Skeletal muscle cell (primary cell): ENCODE data around the gene SYNDIG1.
"Not testable (repeated sequence)": the region's sequence is repeated elsewhere in the genome, so short reads cannot be mapped to it uniquely, and the experiment has no call there.

ENCODE experiments used
- DNase-seq: peaks from one replicate; pipeline ENCODE4 v3.0.0-alpha.2; 2010; ENCODE audit warnings: low read depth
- H3K4me3 ChIP-seq: 2 replicates; pipeline ENCODE4 v1.5.1; 2011; ENCODE audit warnings: low read depth, mild to moderate bottlenecking, control low read depth, low read length, moderate library complexity

SYNDIG1 gene

DNA sequence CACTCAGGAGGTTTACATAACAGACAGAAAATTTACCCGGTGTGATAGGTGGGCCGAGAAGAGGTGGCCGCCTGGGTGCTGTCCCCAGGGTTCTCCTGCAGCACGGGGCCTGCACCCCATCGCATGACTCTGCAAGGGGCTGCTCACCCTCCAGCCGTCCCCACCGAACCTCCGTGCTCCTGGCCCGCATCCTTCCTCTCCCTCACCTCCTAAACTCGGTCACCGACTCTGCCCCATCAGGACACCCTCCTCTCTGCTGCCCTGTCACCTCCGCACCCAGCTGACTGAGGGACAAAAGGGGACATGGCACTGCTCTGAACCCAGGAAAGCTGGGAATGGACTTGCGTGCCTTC lies 147.6 kb downstream of the SYNDIG1 start:
- DNase-seq: no peak
- H3K4me3 ChIP-seq: no peak overlapping the region

DNA sequence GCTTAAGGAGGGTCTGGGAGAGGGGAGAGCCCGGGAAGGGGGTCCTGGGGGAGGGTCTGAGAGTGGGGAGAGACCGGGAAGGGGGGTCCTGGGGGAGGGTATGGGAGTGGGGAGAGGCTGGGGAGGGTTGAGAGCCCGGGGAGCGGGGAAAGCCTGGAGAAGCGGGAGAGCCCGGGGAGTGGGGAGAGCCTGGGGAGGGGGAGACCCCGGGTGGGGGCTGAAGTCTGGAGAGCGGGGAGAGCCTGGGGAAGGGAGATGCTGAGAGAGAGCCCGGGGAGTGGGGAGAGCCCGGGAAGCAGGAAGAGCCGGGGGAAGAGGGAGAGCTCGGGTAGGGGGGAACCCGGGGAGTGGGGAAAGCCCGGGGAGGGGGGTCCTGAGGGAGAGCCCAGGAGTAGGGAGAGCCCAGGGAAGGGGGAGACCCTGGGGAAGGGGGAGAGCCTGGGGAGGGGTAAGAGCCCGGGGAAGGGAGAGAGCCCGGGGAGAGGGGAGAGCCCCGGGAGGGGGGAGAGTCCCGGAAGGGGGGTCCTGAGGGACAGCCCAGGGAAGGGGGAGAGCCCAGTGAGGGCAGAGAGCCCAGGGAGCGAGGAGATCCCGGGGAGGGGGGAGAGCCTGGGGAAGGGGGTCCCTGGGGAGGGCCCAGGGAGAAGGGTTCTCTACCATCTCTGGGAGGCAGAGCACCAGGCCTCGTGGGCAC lies 148.5 kb downstream of the SYNDIG1 start:
- H3K4me3 ChIP-seq: no peak overlapping the region
- DNase-seq: no peak

GRCh38 chr20:24618739-24619138 lies 149.3 kb downstream of the SYNDIG1 start:
- no peak overlapping the region for H3K4me3 ChIP-seq
- DNase-seq: no peak

GRCh38 chr20:24619212-24619611 lies 149.8 kb downstream of the SYNDIG1 start:
- DNase-seq: no peak
- H3K4me3 ChIP-seq: no peak overlapping the region

DNA sequence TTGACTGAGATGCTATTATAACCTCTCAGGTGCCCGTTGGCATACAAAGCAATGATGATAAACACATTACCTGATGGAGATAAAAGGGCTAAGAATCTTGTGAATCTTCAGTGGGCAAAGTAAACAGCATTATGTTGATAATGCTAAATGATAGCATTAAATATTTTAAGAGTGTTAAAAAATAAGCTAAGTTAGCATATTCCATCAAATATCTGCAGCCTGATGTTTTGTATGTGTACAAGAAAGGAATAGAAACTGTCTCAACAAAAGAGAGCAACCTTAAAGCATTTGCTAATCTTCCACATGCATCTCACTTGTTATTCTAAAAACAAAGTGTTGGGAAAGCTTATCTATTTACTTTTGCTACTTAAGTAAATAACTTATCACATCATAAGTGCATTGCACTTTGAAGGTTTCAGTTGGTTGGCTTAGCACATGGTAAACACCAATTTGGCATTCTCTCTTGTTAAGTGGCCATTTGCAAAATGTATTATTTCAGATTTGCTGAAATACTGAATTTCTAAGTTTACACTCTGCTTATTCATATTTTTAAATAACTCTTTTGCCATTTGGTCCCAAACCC lies 151.6 kb downstream of the SYNDIG1 start:
- no peak overlapping the region for H3K4me3 ChIP-seq
- no peak for DNase-seq

- H3K4me3 ChIP-seq: no peak overlapping the region
- DNase-seq: no peak
Observed at GRCh38 chr20:24622856-24623255, 153.4 kb downstream of the SYNDIG1 start.

DNA sequence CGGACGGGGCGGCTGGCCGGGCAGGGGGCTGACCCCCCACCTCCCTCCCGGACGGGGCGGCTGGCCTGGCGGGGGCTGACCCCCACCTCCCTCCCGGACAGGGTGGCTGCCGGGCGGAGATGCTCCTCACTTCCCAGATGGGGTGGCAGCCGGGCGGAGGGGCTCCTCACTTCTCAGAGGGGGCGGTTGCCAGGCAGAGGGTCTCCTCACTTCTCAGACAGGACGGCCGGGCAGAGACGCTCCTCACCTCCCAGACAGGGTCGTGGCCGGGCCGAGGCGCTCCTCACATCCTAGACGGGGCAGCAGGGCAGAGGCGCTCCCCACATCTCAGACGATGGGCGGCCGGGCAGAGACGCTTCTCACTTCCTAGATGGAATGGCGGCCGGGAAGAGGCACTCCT lies 156.7 kb downstream of the SYNDIG1 start:
- not testable (repeated sequence) for DNase-seq, H3K4me3 ChIP-seq

DNA sequence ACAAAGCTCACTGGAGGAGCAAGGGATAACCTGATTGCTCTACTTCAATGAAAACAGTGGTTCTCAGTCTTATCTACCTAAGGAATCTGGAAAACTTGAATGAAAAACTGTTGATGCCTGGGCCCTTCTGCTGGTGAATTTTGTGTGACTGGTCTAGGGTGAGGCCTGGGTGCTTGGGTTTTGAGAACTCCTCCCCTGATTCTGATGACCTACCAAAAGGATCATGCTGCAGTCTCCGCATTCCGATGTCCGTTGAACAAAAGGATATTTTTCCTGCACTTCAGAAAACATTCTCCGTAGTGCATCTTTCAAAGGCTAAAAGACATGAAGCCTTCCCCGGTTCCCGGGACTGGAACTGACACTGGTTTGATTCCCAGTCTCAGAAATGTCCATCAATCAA lies 157.9 kb downstream of the SYNDIG1 start:
- no peak for DNase-seq
- H3K4me3 ChIP-seq: no peak overlapping the region

DNA sequence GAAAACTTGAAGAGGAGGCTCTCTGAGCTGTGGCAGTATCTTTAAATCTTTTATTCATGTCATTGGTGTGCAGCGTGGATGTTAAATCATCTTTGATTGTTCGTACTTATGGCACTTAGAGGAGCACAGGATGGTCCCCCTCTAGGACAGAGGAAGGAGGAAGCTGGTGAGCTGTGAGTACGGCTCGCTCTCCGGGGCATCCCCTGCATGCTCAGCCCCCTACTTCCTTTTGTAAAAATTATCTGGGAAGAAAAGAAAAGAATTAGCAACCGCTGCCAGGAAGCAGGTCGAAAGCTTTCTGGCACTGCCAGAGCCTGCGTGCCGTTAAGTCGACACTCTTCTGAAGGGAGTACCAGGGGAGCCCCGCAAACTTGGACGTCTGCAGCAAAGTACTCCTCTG lies 158.5 kb downstream of the SYNDIG1 start:
- no peak for DNase-seq

GRCh38 chr20:24628985-24629384 lies 159.6 kb downstream of the SYNDIG1 start:
- no peak for DNase-seq
- no peak overlapping the region for H3K4me3 ChIP-seq

More for the DNA sequence above, 158.5 kb downstream of the SYNDIG1 start:
- no peak overlapping the region for H3K4me3 ChIP-seq

DNA sequence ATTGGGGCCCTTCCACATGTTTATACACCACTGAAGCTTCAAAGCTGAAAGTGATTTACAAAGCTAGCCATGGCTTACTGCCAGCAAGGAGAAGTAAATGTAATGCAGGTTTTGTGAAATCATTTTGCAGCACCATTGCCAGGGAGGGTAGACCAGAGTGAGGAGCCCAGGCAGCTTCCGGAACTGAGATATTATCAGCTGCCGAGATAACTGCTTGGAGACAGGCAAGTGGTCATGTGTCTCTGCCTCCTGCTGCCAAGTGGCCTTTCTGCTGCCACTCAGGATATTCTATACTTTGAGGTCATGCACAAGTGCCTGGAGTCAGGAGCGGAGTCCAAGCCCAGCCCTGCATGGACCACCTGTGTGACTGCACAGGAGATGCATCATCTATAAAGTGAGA lies 160.2 kb downstream of the SYNDIG1 start:
- no peak overlapping the region for H3K4me3 ChIP-seq
- no peak for DNase-seq

- DNase-seq: no peak
- H3K4me3 ChIP-seq: no peak overlapping the region
Observed at GRCh38 chr20:24630486-24631172, 161.2 kb downstream of the SYNDIG1 start.

DNA sequence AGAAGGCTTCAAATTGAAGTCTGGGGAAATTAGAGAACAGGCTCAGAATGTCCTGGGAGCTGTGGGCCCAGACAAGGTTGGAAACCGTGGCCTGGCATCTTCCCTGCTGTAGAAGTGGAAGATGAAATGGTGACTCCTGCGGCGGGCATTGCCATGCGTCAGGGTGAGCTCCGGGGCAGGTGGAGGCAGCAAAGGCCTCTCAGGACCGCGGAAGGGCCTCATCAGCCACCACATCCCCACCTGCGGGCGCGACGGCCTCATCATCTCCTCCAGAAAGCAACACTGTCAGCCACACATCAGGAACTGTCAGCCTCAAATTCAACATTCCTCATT lies 161.7 kb downstream of the SYNDIG1 start:
- H3K4me3 ChIP-seq: no peak overlapping the region
- no peak for DNase-seq

- H3K4me3 ChIP-seq: no peak overlapping the region
- no peak for DNase-seq
Observed at GRCh38 chr20:24632581-24632980, 163.2 kb downstream of the SYNDIG1 start.

- no peak for DNase-seq
Observed at GRCh38 chr20:24633026-24633425, 163.6 kb downstream of the SYNDIG1 start.

DNA sequence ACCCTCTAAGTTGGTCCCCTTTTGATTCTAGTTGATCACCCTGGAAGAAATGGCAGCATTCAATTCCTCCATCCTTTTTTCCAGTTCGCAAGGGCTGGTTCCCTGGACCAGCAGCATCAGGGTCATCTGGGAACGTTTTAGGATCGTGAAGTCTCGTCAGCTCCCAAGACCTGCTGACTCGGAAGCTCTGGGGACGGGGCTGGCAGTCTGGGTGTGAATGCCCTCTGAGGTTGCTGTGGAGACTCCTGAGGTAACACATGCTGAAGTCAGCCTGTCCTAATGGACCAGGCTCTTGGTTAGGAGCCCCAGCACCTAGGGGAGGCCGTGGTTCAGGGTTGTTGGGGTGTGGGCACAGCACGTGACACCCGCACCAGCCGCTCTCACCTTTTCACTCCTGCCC lies 164.1 kb downstream of the SYNDIG1 start:
- no peak overlapping the region for H3K4me3 ChIP-seq
- DNase-seq: no peak

More at GRCh38 chr20:24633026-24633425, 163.6 kb downstream of the SYNDIG1 start:
- no peak overlapping the region for H3K4me3 ChIP-seq

DNA sequence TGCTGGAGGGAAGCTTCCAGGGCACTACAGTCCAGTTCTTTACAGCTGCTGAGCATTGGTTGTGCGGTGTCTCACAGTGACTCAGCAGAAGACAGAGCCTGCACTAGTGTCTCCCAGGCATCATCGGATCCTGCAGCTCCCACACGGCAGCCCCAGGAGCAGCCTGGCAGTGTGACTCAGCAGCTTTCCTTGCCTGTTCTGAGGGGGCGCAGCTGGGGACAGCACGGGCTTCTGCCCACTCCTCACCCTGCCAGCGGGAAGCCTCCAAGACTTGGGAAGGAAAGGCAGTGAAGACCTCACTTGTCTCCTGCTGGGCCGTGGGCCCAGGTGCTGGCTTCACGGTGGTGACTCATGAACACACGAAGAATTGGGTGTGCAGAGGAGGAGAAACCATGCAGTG lies 165.4 kb downstream of the SYNDIG1 start:
- DNase-seq: peak; percentile 87

DNA sequence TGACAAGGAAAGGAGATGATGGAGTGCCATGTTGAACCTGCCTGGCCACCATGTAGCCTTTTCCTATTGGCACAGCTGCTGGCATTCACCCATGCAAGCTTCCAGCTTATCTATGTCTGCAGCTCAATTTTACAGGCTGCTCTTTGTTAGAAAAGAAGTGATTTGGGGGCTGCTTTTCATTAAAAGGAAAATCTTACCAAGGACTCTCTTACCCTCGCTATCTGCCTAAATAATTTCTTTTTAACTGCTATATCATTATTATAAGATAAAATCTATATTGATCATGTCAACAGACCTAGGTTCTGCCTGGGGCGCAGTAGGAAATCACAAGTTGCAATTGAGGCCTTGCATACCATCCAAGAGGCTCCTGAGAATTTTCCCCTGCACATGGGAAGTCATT lies 167.2 kb downstream of the SYNDIG1 start:
- H3K4me3 ChIP-seq: no peak overlapping the region
- no peak for DNase-seq

More for the DNA sequence above, 165.4 kb downstream of the SYNDIG1 start:
- H3K4me3 ChIP-seq: no peak overlapping the region

DNA sequence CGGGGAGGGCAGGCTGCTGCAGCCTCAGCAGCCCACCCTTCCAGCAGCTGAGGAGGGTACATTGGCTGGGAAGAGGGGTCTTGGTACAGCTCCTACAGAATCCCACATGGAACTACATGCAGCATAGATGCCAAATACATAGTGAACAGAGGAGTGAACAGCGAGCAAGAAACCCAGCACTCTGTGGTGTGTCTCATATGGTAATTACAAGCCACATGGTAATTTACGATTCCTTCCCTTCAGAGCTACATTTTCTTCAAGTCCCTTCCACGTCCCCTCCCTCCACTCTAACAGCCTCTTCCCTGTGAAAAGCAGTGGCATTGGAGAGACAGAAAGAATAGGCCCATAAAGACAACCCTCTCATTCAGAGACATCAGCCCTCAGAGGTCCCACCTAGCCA lies 167.7 kb downstream of the SYNDIG1 start:
- H3K4me3 ChIP-seq: no peak overlapping the region
- no peak for DNase-seq

DNA sequence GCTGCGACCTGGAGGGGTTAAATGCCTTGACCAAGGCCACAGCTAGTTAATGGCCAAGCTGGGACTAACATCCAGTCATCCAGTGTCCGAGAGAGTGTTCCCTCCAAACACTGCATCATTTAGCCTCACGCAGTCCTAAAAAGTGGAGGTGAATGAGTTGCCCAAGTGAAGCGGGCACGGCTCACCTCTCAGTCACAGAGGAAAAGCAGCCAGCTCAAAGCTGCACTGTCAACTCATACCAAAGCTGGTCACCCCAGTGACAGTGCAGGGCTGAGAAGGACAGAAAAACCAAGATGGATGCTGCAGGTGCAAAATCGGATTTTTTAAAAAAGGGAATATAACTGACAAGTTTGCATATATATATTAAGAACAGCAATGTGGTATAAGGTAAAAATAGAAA lies 168.5 kb downstream of the SYNDIG1 start:
- no peak for DNase-seq

More for the DNA sequence above, 168.5 kb downstream of the SYNDIG1 start:
- no peak overlapping the region for H3K4me3 ChIP-seq
